GM21447 (cell line): ENCODE data around the gene SHOC2.

Experiments
- ATAC-seq: cut with Tn5 transposase; IDR thresholded peaks from one replicate; pipeline ENCODE4 v1.9.1; 2021; ENCODE audit not compliant: unreplicated experiment

SHOC2 gene

DNA sequence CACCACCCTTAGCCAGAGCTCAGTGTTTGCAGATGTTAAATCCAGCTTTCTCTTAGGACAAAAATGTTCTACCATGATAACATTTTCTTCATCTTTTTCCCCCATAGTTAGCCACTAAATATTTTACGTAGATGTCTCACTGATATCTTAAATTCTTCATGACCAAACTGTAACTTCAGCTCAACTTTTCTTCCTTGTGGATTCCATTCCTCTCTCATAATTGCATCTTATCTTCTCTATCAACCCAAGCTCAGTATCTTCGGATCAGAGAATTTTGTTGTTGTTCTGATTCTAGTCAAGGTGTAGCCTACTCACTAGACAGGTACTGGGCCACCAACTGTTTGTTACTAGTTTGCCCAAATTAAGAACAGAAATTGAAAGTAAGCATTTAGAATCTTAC lies 60.2 kb downstream of the SHOC2 start:
- no peak for ATAC-seq

DNA sequence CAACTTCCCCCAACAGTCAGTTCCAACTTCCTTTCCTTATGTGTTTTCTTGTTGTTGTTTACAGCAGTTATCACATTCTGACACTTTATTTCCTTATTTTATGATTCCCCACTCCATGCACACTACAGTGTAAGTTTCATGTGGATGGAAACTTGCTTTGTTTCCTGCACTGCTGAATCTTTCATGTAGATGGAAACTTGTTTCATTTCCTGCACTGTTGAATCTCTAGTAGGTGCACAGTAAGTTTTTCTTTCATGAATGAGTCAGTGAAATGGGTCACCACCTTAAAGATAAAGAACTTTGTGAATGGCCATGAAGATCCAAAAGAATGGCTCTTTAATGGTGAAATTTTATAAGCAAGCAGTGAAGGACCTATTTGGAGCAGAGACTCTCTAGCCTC lies 61.4 kb downstream of the SHOC2 start:
- ATAC-seq, result no peak

DNA sequence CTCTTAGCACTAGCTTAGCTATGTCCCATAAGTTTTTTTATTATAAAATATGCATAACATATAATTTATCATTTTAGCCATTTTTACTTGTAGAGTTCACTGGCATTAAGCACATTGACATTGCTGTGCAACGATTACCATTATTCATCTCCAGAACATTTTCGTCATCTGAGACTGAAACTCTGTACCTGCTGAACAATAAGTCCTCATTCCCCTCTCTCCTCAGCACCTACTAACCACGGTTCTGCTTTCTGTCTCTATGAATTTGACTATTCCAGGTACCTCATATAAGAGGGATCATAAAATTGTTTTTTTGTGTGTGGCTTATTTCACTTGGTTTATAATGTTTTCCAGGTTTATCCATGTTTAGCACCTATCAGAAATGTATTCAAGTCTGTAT lies 64.1 kb downstream of the SHOC2 start:
- no peak for ATAC-seq

DNA sequence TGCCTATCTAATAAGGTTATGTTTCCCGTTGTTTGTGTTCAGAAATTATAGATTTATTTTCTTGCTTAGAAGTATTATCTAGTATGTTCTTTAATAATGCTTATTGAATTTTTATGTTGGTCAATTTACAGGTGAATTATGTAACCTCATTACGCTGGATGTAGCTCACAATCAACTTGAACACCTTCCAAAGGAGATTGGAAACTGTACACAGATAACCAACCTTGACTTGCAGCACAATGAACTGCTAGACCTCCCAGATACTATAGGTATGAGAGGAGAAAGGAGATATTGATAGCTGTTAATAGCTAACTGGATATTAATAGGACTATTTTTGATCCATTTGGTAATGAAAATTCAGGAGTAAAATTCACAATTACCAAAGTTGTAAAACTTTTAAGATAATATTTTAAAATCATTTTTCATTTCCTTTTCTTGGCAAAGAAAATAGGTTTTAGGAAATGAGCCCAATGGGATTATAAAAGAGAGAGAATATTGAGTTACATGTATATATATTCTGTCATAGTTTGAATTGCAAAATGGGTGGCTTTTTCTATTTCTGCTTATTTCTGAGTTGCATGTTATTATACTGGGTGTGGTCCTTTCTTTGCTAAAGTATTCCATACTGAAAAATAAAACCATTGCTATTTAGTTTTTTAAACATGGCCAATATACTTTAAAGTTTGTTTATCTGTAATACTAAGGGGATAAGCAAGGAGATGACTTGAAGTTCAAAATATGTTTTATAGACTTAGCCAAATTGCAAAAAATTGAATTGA lies 66.3 kb downstream of the SHOC2 start:
- ATAC-seq, result no peak

DNA sequence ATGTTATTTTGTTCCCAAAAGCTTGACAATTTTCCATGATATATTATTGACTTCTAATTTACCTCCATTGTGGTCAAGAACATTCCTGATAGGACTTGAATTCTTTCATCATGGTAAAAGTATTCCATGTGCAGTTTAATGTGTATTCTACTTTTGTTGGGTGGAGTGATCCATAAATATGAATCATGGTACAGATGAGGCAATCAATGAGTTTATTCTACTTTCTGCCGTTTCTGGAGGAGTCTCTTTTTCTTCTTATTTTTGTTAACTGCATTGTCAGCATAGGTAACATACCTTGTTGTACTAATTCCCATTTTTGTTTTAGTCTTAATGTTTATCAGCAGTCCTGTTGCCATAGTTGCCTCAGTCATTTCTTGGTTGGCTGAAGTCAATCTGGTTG lies 69.6 kb downstream of the SHOC2 start:
- ATAC-seq, result no peak

DNA sequence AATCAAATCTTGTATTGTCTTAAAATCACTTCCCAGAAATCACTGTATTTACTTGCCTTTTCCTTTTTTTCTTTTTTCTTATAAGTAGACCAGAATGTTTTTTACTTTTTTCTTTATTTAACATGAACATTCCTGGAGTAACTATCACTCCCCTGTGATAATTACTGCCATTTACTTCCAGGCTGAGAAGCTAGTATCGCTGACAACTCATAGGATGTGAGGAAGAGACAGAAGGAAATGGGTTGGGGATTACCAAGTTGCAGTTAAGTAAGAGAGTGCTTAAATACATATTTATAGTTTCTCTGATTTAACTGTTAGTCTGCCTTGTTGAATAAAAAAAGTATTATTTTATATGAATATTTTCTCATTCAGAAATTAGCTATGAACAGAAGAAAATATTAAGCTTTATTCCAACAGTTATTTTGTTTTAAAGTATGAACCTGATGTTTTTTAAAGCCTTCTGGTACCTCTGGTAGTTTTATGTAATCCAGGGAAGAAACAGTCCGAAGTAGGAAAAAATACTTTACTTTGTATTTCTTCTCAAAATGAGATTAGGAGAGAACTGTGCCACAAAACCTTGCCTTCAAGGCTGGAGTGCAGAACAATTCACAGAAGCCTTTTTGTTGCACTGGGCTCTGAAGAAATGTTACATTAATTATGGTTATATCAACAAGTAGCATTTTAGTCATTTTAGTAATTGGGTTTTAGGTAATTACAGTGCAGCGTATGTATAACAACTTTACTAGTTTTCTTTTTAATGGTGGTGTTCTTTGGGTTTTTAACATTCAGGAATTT lies 72.8 kb downstream of the SHOC2 start:
- ATAC-seq, result no peak

DNA sequence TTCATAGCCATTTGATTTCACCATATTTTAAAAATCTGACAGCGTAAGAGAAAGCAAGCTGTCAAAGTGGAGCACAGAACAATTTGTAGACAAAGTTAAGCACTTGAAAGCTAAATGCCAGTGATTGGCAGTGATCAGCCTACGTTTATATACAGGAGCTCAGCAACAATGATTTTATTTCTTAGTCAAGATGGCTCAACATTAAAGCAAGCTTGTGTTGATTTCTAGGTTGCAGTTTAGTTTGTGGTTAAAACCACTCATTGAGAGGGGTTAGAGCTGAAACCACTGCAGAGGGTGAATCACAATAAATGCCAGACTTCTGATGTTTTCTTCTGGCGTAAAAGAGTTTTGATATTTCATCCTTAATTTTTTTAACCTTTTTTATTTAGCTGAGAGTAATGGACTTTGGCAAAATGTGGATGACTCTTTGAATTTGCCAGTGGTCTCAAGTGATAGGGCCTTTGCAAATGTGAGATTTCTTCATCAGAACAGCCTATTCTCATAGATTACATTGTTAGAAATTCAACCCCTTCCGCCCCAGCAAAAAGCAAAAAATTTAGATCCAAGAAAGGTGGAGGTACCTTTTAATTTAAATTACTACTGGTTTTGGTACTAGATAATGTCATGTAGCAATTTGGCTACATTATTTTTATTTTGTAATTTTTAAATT lies 73.8 kb downstream of the SHOC2 start:
- ATAC-seq, result no peak

DNA sequence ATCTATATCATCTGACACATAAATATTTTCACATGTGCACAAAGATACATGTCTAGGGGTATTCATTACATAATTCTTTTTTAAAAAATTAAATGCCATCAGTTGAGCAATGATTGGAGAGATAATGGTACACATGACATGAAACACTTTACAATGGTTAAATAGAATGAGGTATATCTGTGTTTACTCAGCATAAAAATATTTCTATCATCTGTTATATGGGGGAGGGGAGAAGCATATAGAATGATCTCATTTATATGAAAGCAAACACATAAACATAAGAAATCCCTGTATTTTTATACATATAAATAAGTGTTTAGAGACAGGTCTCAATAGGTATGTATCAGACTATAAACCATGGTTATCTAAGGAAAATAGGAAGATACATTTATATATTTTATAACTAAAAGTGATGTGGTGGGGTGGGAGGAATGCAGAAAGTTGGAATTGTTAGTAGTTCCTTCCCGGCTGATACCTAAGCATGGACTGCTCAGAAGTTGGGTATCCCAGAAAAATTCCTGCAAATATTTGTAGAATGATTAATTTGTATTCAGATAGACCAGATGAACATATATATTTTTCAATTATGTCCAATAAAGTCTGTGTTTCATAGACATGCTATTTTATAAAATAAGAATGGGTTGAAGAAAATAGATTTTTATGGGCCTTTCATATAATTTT lies 75.1 kb downstream of the SHOC2 start:
- ATAC-seq, result no peak

DNA sequence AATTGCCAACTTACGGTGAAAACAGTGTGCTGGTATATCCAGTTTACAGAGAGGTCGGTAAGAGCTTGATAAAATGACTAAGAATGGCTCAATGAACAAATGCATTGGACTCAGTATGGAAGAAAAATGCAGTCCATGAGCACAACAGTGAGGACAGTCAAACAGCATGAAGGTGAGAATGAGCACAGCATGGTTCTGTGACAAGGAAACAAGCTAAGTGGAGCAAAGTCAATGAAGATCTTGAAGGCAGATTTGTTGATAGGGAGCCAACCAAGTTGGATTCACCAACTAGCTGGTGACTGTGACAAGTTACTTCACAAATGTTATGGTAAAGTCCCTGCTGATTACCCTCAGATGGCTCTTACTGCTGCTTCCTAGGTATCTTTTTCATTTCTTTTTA lies 75.9 kb downstream of the SHOC2 start:
- no peak for ATAC-seq

DNA sequence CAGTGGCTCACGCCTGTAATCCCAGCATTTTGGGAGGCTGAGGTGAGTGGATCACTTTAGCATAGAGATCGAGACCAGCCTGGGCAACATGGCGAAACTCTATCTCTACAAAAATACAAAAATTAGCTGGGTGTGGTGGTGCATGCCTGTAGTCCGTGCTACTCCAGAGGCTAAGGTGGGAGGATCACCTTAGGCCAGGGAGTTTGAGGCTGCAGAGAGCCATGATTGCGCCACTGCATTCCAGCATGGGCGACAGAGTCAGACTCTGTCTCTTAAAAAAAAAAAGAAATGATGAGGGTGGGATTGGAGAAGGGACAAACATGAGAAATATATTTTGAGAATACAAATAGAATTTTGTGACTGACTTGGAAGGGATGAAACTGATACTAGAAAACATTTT lies 76.9 kb downstream of the SHOC2 start:
- no peak for ATAC-seq

DNA sequence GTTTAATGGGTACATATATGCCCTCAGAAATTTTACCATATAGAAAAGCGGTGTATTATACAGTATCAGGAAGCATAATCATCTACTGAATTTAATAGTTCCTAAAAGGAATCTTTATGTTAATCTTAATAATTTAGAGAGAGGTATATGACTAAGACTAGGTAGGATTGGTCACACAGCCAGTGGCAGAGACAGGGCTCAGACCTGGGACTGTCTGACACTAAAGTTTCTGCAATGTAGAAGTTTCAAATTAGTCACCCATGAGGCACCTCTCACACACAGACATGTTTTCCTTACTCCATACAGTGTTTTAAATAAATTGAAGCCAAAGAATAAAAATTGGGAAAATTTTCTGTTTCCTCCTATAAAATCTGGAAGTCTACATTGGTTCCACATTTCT lies 84.6 kb downstream of the SHOC2 start:
- ATAC-seq, result no peak

DNA sequence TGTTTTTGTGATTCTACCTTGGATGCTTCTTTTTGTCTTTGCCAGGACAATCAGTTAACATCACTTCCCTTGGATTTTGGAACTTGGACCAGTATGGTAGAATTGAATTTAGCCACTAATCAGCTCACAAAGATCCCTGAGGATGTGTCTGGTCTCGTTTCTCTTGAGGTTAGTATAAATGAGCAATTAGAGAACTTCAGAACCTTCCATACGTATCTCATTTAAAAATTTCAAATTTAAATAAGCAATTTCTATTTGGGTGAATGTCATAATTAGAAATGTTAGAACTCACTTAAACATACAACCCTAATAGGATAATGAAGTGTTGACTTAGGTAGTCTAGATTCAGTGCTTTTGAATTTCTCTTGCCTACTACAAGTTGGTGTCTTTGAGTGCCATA lies 88.1 kb downstream of the SHOC2 start:
- no peak for ATAC-seq

DNA sequence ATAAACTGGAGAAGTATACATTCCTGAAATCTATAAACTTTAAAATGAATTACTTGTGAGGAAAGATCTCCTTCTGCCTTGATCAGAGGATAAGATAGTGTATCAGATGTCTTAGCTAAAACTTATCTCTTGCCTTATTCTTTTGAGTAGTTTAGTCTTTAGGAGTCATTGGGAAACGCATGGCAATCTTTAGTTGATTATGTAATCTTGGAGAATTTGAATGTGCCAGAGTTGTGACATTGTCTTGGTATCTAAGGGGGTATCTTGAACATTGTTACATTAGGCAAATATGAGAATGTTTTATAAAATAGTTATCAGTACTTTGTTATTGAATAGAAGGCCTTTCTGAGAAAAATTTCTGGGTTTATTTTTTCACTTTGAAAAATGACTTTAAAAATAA lies 95.8 kb downstream of the SHOC2 start:
- ATAC-seq, result no peak

DNA sequence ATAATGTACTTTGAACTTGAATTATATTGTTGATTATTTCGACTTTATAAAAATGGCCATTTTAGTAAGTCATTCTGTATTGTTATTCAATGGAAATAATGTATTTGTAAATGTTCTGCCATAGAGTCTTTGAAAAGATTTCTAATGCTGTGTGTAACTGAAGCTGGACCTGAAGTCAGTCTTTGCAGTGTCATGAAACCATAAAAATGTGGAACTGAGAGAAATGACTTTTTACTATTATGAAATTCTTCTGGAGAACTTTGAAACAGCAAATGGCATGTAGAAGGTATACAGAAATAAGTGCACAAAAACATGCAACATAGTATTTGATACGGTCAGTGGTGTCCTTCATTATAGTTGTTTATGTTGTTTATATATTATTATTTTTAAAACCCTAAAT lies 97.7 kb downstream of the SHOC2 start:
- ATAC-seq, result no peak

DNA sequence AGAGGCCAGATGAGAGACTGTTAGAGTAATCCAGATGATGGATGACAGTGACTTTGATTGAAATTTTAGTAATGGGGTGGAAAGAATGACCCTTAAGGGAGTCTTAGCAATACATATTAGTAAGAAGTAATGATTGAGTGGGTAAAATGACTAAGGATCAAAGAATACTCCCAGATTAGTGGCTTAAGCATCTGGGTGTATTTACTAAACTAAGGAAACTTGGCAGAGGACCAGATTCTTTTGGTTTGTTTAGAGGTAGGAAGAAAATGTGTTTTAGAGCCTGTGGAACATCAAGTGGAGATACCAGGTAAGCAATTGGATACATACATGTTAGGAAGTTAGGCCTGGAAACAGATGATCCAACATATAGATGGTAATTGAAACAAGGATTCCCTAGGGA lies 98.6 kb downstream of the SHOC2 start:
- ATAC-seq, result no peak

DNA sequence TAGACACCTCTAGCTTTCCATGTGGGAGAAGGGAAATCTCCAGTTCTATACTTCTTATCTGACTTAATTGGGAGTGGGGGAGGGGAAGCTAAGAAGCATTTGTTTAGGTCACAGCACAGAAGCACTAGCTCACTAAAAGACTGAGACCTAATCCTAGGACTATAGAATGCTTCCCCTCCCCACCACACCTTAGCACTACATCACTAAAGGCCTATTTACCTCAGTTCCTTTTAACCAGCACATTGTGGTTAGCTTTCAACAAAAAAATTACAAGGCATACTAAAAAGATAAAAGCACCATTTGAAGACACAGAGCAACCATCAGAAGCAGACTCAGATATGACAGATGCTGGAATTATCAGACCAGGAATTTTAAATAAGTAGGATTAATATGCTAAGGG lies 103.7 kb downstream of the SHOC2 start:
- ATAC-seq, result no peak

DNA sequence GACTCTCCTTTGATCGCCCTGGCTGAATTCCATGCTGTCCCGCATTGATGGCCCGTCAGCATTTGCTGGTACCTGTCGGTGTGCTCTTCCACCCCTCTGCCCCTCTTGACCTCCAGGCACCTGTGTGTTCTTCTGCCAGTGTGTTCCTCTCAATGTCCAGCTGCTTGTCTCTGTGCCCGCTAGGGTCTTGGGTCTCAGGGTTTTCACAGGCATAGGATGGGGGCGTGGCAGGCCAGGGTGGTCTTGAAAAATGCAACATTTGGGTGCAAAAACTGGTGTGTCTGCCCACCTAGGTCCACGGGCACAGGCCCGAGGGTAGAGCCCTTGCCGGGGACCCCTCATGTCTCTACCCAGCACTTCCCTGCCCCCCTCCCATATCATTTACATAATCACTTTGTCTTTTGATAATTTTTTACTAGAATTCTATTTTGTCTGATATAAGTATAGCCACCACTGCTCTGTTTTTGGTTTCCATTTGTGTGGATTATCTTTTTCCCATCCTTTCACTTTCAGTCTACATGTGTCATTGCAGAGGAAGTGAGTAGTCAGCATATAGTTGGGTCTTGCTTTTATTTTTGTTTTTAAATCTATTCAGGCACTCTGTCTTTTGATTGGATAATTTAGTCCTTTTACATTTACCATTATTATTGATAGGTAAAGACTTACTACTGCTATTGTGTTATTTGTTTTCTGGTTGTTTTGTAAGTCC lies 110.8 kb downstream of the SHOC2 start:
- no peak for ATAC-seq

DNA sequence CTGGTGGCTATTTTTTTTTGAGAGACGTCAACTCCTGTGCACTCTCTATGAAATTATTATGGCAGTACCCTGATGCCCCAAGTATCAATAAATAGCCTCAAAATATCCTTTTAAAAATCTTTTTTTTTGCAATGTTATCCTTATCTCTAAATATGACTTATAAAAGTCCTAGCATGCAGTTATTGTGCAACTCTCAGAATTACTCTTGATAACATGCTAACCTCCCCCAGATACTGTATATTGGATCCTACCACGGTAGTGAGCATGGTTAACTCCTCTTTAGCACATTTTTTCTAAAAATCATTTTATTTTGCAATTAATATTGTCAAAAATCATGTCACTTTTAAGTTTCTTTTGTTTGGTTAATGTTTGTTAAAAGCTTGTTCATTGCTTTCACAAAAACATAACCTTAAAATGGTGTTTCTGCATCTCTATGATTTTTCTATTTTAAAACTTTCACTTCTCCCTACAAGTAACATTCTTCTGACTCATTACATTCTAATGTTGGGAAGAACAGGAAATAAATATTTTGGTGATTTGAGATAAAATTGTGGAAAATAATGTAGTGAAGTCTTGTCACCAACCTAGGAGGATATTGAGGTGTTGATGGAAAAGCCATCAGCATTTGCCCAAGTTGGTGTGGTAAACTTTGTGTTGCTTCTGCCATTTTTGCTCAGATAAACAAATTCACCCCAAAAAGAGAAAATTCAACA lies 115.3 kb downstream of the SHOC2 start:
- ATAC-seq, result no peak

DNA sequence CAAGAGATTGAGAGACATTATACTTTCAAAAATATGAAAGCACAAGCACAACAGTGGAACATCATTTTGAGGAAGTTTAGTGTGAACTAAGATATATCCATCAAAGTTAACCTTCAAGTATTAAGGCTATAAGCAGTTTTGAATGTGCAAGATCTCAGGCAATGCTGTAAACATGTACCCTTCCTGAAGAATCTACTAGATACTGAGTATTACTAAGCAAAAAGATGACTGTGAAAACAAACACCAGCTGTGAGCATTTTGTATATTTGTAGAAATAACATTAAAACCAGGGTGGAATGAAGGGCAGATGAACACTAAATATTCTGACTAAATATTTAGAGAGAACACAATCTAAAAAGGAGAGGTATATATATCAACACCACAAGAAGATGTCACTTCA lies 116.1 kb downstream of the SHOC2 start:
- no peak for ATAC-seq

DNA sequence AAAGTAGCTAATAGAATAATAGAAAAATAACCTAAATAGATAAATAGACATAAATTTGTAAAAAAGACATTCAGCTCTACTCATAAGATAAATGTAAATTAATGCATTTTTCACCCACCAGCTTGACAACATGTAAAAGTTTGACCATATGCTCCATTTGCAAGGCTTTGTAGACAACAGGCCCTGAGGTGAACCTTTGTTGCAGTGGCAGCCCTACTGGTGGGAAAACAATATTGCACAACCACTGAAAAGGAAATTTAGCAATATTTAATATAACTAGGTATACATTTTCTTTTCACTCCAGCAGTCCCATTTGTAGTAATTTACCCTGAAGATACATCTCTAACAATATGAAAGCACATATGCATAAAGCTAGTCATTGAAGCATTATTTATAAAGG lies 118.5 kb downstream of the SHOC2 start:
- no peak for ATAC-seq
